GM12892 (cell line): ENCODE measurements around the gene NDUFS4.

Experiments
- POLR2A ChIP-seq: IDR thresholded peaks from 2 replicates; pipeline ENCODE4 v1.6.1; 2011; ENCODE audit warnings: low read depth, low read length, control low read depth
- POLR2AphosphoS5 ChIP-seq: IDR thresholded peaks from 2 replicates; pipeline ENCODE4 v1.6.1; 2011; ENCODE audit warnings: low read depth, low read length, control low read depth

DNA sequence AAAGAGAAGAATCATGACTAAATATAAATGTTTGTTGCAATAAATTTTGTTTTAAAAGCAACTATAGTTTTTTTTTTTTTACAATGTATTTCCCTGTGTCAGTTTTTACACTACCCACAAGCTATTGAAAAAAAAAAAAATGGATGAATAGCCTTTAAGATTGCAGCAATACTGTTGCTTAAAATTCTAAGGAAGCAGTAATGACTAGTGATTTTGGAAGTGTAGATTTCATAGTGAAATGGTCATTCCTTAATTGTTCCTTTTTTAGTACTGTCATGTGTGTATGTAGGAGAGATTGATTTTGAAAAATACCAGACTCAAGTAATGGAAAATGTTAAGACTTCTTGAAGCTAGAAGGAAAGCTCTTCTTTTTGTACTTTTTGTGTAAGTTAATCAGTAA is 53.1 kb downstream of the NDUFS4 start:
- TF ChIP-seq POLR2A (no peak), POLR2AphosphoS5 (no peak)
